ENCODE results near the gene SLCO3A1. TPM values are rescaled to one million over a fixed set of nuclear protein-coding genes. Genes with fewer than 3 reads are reported as not detected.

Gene SLCO3A1
- total RNA-seq, 4 donors from 2014 or later, result 10.9 to 18.1 (median 14.2) TPM

- Histone ChIP-seq H3K4me1 (peaks cover 0 to 4% (median 0%) of the 10 kb centered on the region in 3 donors), H3K4me3 (no peak overlapping the region), H3K36me3 (peaks cover 0 to 85% (median 15%) of the 10 kb centered on the region in 3 donors), H3K27me3 (no peaks in the 10 kb centered on the region), H3K27ac (no peak overlapping the region), H3K9me3 (no peaks in the 10 kb centered on the region)
- TF ChIP-seq CTCF (IDR thresholded peaks at IDR 0.05), result no peak
- TF ChIP-seq POLR2A (IDR thresholded peaks at IDR 0.05), result no peak
- WGBS, 2 donors, result 74 to 100% methylated on average over 1 to 2 of the region's 2 CpGs
- intact Hi-C loops (cut with DNase I), result no loop called here
- DNase-seq, result no peak
These were observed 276.7 kb downstream of the SLCO3A1 start for GRCh38 chr15:92130244-92130643.

GRCh38 chr15:92130906-92131305, 277.4 kb downstream of the SLCO3A1 start:
- TF ChIP-seq POLR2A (IDR thresholded peaks at IDR 0.05), result no peak
- no peaks in the 10 kb centered on the region for H3K9me3 ChIP-seq
- intact Hi-C loops (cut with DNase I), result no loop called here
- H3K4me3 ChIP-seq, result no peak overlapping the region
- DNase-seq, result no peak
- no peaks in the 10 kb centered on the region for H3K27me3 ChIP-seq
- peaks cover 0 to 86% (median 15%) of the 10 kb centered on the region in 3 donors for H3K36me3 ChIP-seq
- 72 to 79% methylated on average over 3 of the region's 3 CpGs for whole genome bisulfite sequencing, 2 donors
- H3K27ac ChIP-seq, result no peak overlapping the region
- H3K4me1 ChIP-seq, result peaks cover 0 to 4% (median 0%) of the 10 kb centered on the region in 3 donors

- Histone ChIP-seq H3K27me3 (no peaks in the 10 kb centered on the region), H3K4me3 (no peak overlapping the region), H3K36me3 (peaks cover 0 to 72% (median 10%) of the 10 kb centered on the region in 3 donors), H3K9me3 (no peaks in the 10 kb centered on the region), H3K27ac (no peak overlapping the region), H3K4me1 (peaks cover 0 to 4% (median 0%) of the 10 kb centered on the region in 3 donors)
- no peak for DNase-seq
- WGBS, 2 donors, result 84 to 89% methylated on average over 8 to 12 of the region's 17 CpGs
- no peak for TF ChIP-seq POLR2A (IDR thresholded peaks at IDR 0.05)
- no peak for TF ChIP-seq CTCF (IDR thresholded peaks at IDR 0.05)
- intact Hi-C loops (cut with DNase I), result no loop called here
These were observed 279.7 kb downstream of the SLCO3A1 start for GRCh38 chr15:92132982-92133755.

GRCh38 chr15:92140796-92141195, 287.3 kb downstream of the SLCO3A1 start:
- Histone ChIP-seq H3K27ac (peak overlapping the region in 1 of 4 donors; percentile 30), H3K27me3 (no peaks in the 10 kb centered on the region), H3K4me1 (peaks cover 0 to 17% (median 5%) of the 10 kb centered on the region in 3 donors), H3K4me3 (no peak overlapping the region), H3K36me3 (peaks cover 0 to 33% (median 0%) of the 10 kb centered on the region in 3 donors), H3K9me3 (no peaks in the 10 kb centered on the region)
- no peak for DNase-seq
- no peak for TF ChIP-seq CTCF (IDR thresholded peaks at IDR 0.05)
- no peak for TF ChIP-seq POLR2A (IDR thresholded peaks at IDR 0.05)
- intact Hi-C loops (cut with DNase I), result no loop called here
- 63 to 65% methylated on average over 4 to 5 of the region's 5 CpGs for WGBS, 2 donors

- intact Hi-C loops (cut with DNase I), result no loop called here
- TF ChIP-seq CTCF (IDR thresholded peaks at IDR 0.05) (no peak), POLR2A (IDR thresholded peaks at IDR 0.05) (no peak)
- DNase-seq, result no peak
- 78 to 90% methylated on average over 3 of the region's 3 CpGs for WGBS, 2 donors
- Histone ChIP-seq H3K27ac (peak overlapping the region in 1 of 4 donors; percentile 30), H3K27me3 (no peaks in the 10 kb centered on the region), H3K4me1 (peaks cover 0 to 17% (median 5%) of the 10 kb centered on the region in 3 donors), H3K4me3 (no peak overlapping the region), H3K9me3 (no peaks in the 10 kb centered on the region), H3K36me3 (peaks cover 0 to 26% (median 0%) of the 10 kb centered on the region in 3 donors)
These were observed 288.1 kb downstream of the SLCO3A1 start for GRCh38 chr15:92141607-92142006.
